Aorta (tissue), 5 donors: Measurements from ENCODE around the gene MGAT4B. TPM values are rescaled to one million over a fixed set of nuclear protein-coding genes. Genes with fewer than 3 reads are reported as not detected.
A peak's percentile ranks its signal among the peaks of the same experiment; 100 is the strongest.

Source experiments
- ATAC-seq: fragments of 200-7000 bp; cut with Tn5 transposase; one replicate; pipeline ENCODE4 v1.9.1; 2022; ENCODE audit warnings: moderate library complexity; ENCODE audit not compliant: low FRiP score
- DNase-seq, 2 donors: peaks; one replicate each; pipeline ENCODE4 v3.0.0-alpha.2; 2020
- H3K27ac ChIP-seq, 2 donors: one replicate each; pipeline ENCODE4 v1.5.1; 2013; ENCODE audit warnings: low read length in 2 of 2, mild to moderate bottlenecking in 2 of 2, moderate library complexity in 2 of 2, control low read depth in 1 of 2, inconsistent platforms in 1 of 2, low read depth in 1 of 2
- H3K27me3 ChIP-seq, 2 donors: one replicate each; pipeline ENCODE4 v1.6.1; 2013; ENCODE audit warnings: control low read depth in 1 of 2, low read length in 1 of 2, mild to moderate bottlenecking in 1 of 2, moderate library complexity in 1 of 2; ENCODE audit not compliant: insufficient read depth in 2 of 2, control insufficient read depth in 1 of 2
- H3K36me3 ChIP-seq, 2 donors: one replicate each; pipeline ENCODE4 v1.6.1; 2013; ENCODE audit warnings: control low read depth in 1 of 2, low read length in 1 of 2, mild to moderate bottlenecking in 1 of 2; ENCODE audit not compliant: insufficient read depth in 2 of 2, control insufficient read depth in 1 of 2
- H3K4me1 ChIP-seq, 2 donors: one replicate each; pipeline ENCODE4 v1.6.1; 2013; ENCODE audit warnings: low read length in 2 of 2, control low read depth in 1 of 2, mild to moderate bottlenecking in 1 of 2, moderate library complexity in 1 of 2; ENCODE audit not compliant: insufficient read depth in 2 of 2, control insufficient read depth in 1 of 2
- H3K4me3 ChIP-seq, 2 donors: one replicate each; pipeline ENCODE4 v1.5.1; 2013; ENCODE audit warnings: low read length in 2 of 2, control low read depth in 1 of 2, mild to moderate bottlenecking in 1 of 2
- H3K9me3 ChIP-seq: one replicate; pipeline ENCODE4 v1.6.1; 2013; ENCODE audit warnings: mild to moderate bottlenecking, low read length; ENCODE audit not compliant: control insufficient read depth
- WGBS, 2 donors: extraction: QIAGEN DNeasy Blood & Tissue Kit; methylation state at CpG; one replicate each; pipeline ENCODE4 v1.1.7; 2013; 5-methylcytosine and 5-hydroxymethylcytosine counted together
- intact Hi-C, 2 donors: fragments of 100-400 bp; cut with DNase I; formaldehyde crosslinking; loops; one replicate each; pipeline versions ENCODE4 v1.14.2 to v1.15.0; 2022
- polyA plus RNA-seq, 2 donors: library from polyadenylated mRNA; stranded (reverse); fragments of 200-250 nt; gene quantifications; one replicate each; pipeline ENCODE4 v1.2.3, GENCODE V29; 2013
- total RNA-seq, 2 donors: library from RNA; stranded (reverse); fragmentation: NEBNext Ultra II Directional; extraction: Animal tissue kit (Norgen Biotek cat#: 25700); gene quantifications; one replicate each; pipeline ENCODE4 v1.2.1, GENCODE V29; 2021
- donor health status: healthy with polysubstance abuse.
- donor health status: Bipolar disorder and iron deficiency.
- donor health status: DM: no; HTN: no; CAD: no.
- donor health status: DM: no; HTN: no; CAD: no.
- donor health status: DM: yes; HTN: yes; CAD: no.

The MGAT4B gene
- total and polyA plus RNA-seq, 4 donors, result 56.0 to 78.8 (median 76.0) TPM

DNA sequence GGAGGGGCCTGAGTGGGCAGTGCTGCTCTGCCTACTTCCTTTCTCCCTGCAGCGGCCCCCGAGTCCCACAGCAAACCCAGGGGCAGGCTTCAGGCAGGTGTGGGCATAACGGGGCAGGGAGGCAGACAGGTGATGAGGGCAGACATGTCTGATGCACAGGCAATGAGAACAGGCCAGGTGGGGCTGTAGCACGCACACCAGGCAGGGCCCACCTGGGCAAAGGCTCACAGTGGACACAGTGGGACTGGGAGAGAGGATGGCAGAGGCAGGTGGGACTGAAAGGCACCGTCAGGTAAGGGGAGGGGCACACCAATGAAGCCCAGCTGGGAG, 7.1 kb downstream of the MGAT4B start:
- Histone ChIP-seq H3K4me1 (no peaks in the 10 kb centered on the region), H3K9me3 (no peaks in the 10 kb centered on the region), H3K27me3 (no peaks in the 10 kb centered on the region), H3K36me3 (peaks cover 0 to 7% of the 10 kb centered on the region in 2 donors), H3K27ac (no peak overlapping the region), H3K4me3 (no peak overlapping the region)
- DNase-seq (no peak), ATAC-seq (no peak)
- 90 to 93% methylated on average over 5 of the region's 5 CpGs for WGBS, 2 donors
- intact Hi-C loops, result loop anchor here (5.0 to 10.0 kb wide), 3 partner anchors 37 to 125 kb away; no protein-coding TSS in a partner anchor

DNA sequence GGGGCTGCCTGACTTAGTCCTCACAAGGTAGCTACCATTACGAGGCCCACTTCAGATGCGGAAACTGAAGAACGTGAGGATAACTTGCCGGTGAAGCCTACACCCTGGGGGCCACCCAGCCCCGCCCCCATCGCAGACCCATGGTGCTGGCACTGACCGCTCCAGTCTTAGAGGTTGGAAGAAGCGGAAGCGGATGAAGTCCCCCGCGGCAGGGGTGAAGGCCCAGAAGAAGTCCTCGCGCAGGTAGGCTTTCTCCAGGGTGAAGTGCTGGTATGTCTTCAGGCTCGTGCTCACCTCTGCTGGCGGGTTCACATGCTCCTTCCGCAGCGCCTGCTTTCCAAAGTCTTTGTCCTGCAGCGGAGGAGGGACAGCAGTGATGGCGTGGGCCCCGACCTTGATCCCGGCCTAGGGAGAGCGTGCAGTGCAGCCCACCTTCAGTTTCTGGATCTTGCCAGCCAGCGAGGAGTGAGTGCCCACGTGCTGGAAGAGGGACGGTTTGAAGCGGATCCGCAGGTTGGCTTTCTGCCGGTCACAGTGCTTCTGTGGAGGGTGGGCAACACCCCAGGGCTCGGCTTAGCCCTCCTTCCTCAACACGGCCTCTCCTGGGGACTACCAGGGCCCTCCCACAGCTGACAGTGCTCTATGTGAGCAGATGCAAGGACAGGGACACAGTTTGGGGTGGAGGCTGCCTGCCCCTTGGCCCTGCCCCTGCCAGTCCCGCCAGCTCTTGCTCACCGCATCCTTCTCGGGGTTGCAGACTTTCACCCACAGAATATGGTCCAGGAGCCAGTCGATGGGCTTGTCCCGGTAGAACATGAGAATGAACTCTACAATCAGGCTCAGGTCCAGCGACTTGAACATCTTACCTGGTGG, 7.7 kb downstream of the MGAT4B start:
- Histone ChIP-seq H3K36me3 (peaks cover 0 to 7% of the 10 kb centered on the region in 2 donors), H3K4me3 (no peak overlapping the region), H3K27me3 (no peaks in the 10 kb centered on the region), H3K4me1 (no peaks in the 10 kb centered on the region), H3K9me3 (no peaks in the 10 kb centered on the region), H3K27ac (no peak overlapping the region)
- intact Hi-C loops, result loop anchor here (5.0 to 10.0 kb wide), 3 partner anchors 37 to 124 kb away; no protein-coding TSS in a partner anchor
- 93 to 94% methylated on average over 36 of the region's 36 CpGs for WGBS, 2 donors
- no peak for ATAC-seq
- peak in 1 of 2 donors; percentile 45 for DNase-seq

DNA sequence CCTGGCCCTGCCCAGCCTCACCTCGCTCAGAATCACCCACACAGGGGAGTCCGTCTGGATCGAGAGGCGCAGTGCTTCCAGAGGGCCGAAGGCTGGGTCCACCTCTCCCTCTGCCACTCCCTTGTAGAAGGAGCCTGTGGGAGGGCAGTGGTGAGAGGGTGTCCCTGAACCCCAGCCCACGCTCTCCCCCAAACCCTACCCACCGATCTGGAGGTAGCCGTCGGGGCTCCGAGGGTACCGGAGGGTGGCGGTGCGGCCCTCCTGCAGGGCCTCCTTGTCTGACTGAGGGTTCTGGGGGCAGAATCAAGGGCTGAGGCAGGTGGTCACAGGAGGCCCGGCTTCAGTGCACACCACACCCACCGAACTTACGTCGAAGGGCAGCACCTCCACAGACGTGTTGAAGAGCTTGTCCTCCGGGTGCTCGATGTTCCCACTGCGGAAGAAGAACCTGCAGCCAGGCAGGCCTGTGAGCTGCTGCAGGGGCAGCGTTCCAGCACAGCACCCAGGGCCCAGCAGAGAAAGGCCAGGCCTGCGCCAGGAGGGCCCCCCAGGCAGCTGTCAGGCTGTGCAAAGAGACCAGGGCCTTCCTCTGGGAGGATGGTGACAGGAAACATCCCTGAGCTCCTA, 8.4 kb downstream of the MGAT4B start:
- peak in 1 of 2 donors; percentile 37 for DNase-seq
- H3K4me1 ChIP-seq, result no peaks in the 10 kb centered on the region
- no peaks in the 10 kb centered on the region for H3K9me3 ChIP-seq
- H3K27me3 ChIP-seq, result no peaks in the 10 kb centered on the region
- H3K27ac ChIP-seq, result no peak overlapping the region
- H3K4me3 ChIP-seq, result no peak overlapping the region
- intact Hi-C loops, result loop anchor here (5.0 to 10.0 kb wide), 3 partner anchors 36 to 123 kb away; no protein-coding TSS in a partner anchor
- peaks cover 0 to 7% of the 10 kb centered on the region in 2 donors for H3K36me3 ChIP-seq
- WGBS, 2 donors, result 96% methylated on average over 23 of the region's 23 CpGs
- no peak for ATAC-seq

DNA sequence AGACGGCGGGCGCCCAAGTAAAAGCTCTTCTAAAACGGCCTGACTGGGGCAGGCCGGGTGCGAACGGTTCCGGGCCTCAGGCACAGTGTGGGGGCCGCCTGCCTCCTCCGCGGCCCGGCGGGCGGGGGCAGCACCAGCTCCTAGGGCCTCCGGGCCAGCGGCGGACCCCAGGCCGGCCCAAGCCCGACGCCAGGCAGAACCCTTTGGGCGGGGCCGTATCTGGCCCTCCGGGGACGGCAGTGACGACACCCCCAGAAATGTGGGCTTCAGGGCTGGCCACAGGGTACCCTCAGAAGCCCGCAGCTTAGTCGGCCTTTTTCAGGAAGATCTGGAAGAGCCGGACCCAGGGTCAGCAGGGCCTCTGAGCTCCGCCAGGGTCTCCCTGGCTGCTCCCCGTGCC, 8.9 kb downstream of the MGAT4B start:
- DNase-seq (no peak), ATAC-seq (no peak)
- Histone ChIP-seq H3K27me3 (no peaks in the 10 kb centered on the region), H3K4me3 (no peak overlapping the region), H3K27ac (no peak overlapping the region), H3K36me3 (peaks cover 0 to 7% of the 10 kb centered on the region in 2 donors), H3K9me3 (no peaks in the 10 kb centered on the region), H3K4me1 (no peaks in the 10 kb centered on the region)
- 95 to 96% methylated on average over 30 of the region's 30 CpGs for WGBS, 2 donors
- intact Hi-C loops, result loop anchor here (5.0 to 10.0 kb wide), 3 partner anchors 35 to 123 kb away; no protein-coding TSS in a partner anchor

DNA sequence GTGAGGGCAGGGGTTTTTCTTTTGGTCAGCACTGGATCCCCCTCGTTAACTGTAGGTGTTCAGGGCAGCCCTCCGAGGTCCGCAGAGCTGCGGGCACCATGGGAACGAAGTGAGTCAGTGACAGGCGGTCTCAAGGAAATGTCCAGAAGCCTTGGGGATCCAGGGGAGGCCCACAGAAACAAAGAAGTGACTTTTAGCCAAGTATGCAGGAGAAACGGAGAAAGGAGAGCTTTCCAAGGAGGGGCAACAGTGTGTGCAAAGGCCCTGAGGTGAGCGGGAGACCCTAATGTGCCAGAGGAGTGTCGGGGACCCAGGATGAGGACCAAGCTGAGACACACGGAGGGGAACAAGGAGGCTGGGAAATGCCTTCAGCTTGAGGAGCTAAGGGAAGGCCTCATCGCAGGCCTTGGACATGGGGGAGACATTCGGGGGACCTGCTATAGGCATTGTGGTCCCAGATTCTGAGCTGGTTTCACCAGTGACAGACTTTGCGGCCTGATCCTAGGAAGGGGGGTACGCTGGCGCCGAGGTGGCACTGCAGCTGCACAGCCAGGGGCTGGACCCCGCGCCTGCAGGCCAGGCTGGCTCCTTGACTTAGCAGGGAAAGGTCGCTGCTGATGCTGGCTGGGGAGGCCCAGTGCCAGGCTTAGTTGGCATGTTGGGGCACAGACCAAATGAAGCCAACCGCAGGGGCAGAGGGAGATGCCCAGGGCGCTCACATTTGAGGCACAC, 9.6 kb downstream of the MGAT4B start:
- no peak overlapping the region for H3K4me3 ChIP-seq
- 86 to 89% methylated on average over 21 of the region's 21 CpGs for WGBS, 2 donors
- H3K27me3 ChIP-seq, result no peaks in the 10 kb centered on the region
- H3K36me3 ChIP-seq, result peaks cover 0 to 7% of the 10 kb centered on the region in 2 donors
- DNase-seq (no peak), ATAC-seq (no peak)
- H3K27ac ChIP-seq, result peak overlapping the region in 1 of 2 donors; percentile 2
- H3K9me3 ChIP-seq, result no peaks in the 10 kb centered on the region
- intact Hi-C loops, result loop anchor here (1.0 to 10.0 kb wide), 4 partner anchors 34 to 122 kb away; no protein-coding TSS in a partner anchor
- no peaks in the 10 kb centered on the region for H3K4me1 ChIP-seq

DNA sequence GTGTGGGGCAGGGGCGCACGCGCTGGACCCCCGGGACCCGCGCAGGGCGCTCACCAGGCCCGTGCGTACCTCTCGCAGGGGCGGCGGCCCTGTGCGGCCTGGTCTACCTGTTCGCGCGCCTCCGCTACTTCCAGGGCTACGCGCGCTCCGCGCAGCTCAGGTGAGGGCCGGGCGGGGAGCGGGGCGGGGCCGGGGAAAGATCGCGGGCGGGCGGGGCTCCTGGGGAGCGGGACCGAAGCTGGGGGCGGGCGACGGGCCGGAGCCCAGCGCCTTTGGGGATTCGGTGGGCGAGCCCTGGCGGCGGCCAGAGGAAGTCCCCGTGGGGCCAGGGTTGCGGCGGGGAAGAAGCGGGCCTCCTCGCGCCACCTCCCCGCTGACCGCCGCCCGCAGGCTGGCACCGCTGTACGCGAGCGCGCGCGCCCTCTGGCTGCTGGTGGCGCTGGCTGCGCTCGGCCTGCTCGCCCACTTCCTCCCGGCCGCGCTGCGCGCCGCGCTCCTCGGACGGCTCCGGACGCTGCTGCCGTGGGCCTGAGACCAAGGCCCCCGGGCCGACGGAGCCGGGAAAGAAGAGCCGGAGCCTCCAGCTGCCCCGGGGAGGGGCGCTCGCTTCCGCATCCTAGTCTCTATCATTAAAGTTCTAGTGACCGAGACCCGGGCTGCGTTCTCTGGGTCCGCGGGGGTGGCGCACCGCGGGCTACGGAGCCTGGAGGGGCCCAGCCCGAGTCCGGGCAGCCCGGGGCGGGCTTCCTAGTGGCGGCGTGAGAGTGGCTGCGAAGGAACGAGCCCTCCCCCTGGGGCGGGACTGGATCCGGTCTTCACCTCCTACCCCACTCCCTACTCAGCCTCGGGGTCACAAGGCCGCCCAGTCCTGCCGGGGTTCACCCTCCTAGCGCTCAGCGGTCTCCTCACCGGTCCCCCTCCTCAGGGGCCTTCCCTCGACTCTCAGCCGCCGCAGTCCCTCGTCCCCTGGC, 10.5 kb downstream of the MGAT4B start:
- no peaks in the 10 kb centered on the region for H3K27me3 ChIP-seq
- peak overlapping the region in 1 of 2 donors; percentile 15 for H3K27ac ChIP-seq
- intact Hi-C loops, result loop anchor here (1.0 to 10.0 kb wide), 4 partner anchors 33 to 121 kb away; no protein-coding TSS in a partner anchor
- H3K4me1 ChIP-seq, result no peaks in the 10 kb centered on the region
- peaks cover 0 to 5% of the 10 kb centered on the region in 2 donors for H3K36me3 ChIP-seq
- DNase-seq (peak; percentile 88 to 94), ATAC-seq (peak; percentile 85)
- H3K9me3 ChIP-seq, result no peaks in the 10 kb centered on the region
- 3 to 6% methylated on average over 57 to 113 of the region's 113 CpGs for WGBS, 2 donors
- H3K4me3 ChIP-seq, result peak overlapping the region; percentile 36 to 59

DNA sequence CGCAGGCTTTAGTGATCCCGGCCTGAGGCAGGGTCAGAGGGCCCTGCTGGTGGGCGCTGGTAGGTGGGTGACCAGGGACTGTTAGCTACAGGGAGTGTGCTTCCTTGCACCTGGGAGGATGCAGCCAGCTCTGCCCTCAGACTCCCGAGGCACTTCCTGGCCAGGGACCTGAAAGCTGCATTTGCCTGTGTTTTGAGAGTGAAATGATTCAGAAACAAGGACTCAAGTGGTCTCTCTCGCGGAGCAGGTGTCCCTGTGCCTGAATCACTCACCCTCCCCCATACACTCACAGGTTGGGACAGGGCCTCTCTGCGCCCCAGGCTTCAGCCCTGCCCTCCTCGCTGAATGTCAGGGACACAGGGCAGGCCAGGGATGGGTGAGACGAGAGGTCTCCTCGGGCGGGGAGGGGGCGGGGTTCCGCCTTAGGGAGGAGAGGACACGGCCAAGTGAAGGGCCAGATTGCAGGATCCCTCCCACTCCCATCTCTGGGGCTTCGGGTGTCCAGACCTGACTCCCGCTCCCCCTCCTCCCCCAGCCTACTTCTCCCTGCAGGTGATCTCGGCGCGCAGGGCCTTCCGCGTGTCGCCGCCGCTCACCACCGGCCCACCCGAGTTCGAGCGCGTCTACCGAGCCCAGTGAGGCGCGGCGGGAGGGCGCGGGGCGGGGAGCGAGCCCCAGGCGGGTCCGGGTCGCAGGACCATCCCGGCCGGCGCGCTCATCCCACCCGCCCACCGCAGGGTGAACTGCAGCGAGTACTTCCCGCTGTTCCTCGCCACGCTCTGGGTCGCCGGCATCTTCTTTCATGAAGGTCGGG, 11.4 kb downstream of the MGAT4B start:
- H3K9me3 ChIP-seq, result no peaks in the 10 kb centered on the region
- intact Hi-C loops, result loop anchor here (5.0 to 10.0 kb wide), 3 partner anchors 33 to 120 kb away; no protein-coding TSS in a partner anchor
- H3K27ac ChIP-seq, result no peak overlapping the region
- DNase-seq, result peak in 1 of 2 donors; percentile 55
- H3K27me3 ChIP-seq, result no peaks in the 10 kb centered on the region
- no peaks in the 10 kb centered on the region for H3K4me1 ChIP-seq
- WGBS, 2 donors, result 13 to 29% methylated on average over 21 to 53 of the region's 53 CpGs
- ATAC-seq, result no peak
- peak overlapping the region; percentile 36 to 59 for H3K4me3 ChIP-seq
- H3K36me3 ChIP-seq, result peaks cover 0 to 5% of the 10 kb centered on the region in 2 donors
